Measurements from ENCODE around the gene CHST3.
"Not testable (repeated sequence)": the region's sequence is repeated elsewhere in the genome, so short reads cannot be mapped to it uniquely, and the experiment has no call there.

Gene CHST3

GRCh38 chr10:71952745-71953144 lies 11.4 kb upstream of the CHST3 start:
- DNase-seq = no peak

- peak; percentile 36 for DNase-seq
These were observed 6.5 kb upstream of the CHST3 start for GRCh38 chr10:71957546-71958275.

- DNase-seq = no peak
These were observed 4.7 kb upstream of the CHST3 start for GRCh38 chr10:71959526-71959925.

GRCh38 chr10:71961831-71962230 lies 2.4 kb upstream of the CHST3 start:
- DNase-seq = no peak

- no peak for DNase-seq
These were observed 1.3 kb upstream of the CHST3 start for GRCh38 chr10:71962901-71963300.

- no peak for DNase-seq
These were observed 671 bp upstream of the CHST3 start for GRCh38 chr10:71963351-71964097.

GRCh38 chr10:71964743-71965515 lies 734 bp downstream of the CHST3 start:
- DNase-seq = peak; percentile 68

- DNase-seq = no peak
These were observed 1.4 kb downstream of the CHST3 start for GRCh38 chr10:71965623-71966022.

GRCh38 chr10:71966046-71967004 lies 2.1 kb downstream of the CHST3 start:
- DNase-seq = peak; percentile 48

- not testable (repeated sequence) for DNase-seq
These were observed 3.8 kb downstream of the CHST3 start for GRCh38 chr10:71967958-71968357.

- no peak for DNase-seq
These were observed 4.6 kb downstream of the CHST3 start for GRCh38 chr10:71968553-71969474.

- DNase-seq = no peak
These were observed 5.7 kb downstream of the CHST3 start for GRCh38 chr10:71969929-71970328.

GRCh38 chr10:71970331-71970730 lies 6.1 kb downstream of the CHST3 start:
- DNase-seq = no peak

GRCh38 chr10:71970869-71971268 lies 6.7 kb downstream of the CHST3 start:
- no peak for DNase-seq

GRCh38 chr10:71971311-71971731 lies 7.1 kb downstream of the CHST3 start:
- no peak for DNase-seq

- DNase-seq = no peak
These were observed 7.8 kb downstream of the CHST3 start for GRCh38 chr10:71971769-71972555.

- DNase-seq = no peak
These were observed 8.8 kb downstream of the CHST3 start for GRCh38 chr10:71972746-71973695.

GRCh38 chr10:71973777-71974488 lies 9.7 kb downstream of the CHST3 start:
- DNase-seq = no peak

Data from fibroblast of upper back skin (primary cell).